Keratinocyte (primary cell): Measurements from ENCODE around the gene PHPT1. TPM values are rescaled to one million over a fixed set of nuclear protein-coding genes. Genes with fewer than 3 reads are reported as not detected.

Experiments used
- DNase-seq: peaks from one replicate; pipeline ENCODE4 v3.0.0-alpha.2; 2011; ENCODE audit warnings: low read depth, missing footprints, low spot score
- FAIRE-seq: peaks from 2 replicates; lab custom pipeline; 2011; peaks lifted over from hg19 to GRCh38; lab: Jason Lieb, UNC
- H2AFZ ChIP-seq: 2 replicates; pipeline ENCODE4 v1.6.0; 2012; ENCODE audit warnings: low read length, control low read depth, inconsistent platforms; ENCODE audit not compliant: control insufficient read depth
- H3K27ac ChIP-seq: 2 replicates; pipeline ENCODE4 v1.5.1; 2011; ENCODE audit warnings: low read length; ENCODE audit not compliant: control insufficient read depth, insufficient read depth
- H3K27me3 ChIP-seq: 3 replicates; pipeline ENCODE4 v1.6.0; 2011; ENCODE audit warnings: low read length; ENCODE audit not compliant: control insufficient read depth, insufficient read depth; ENCODE audit errors: extremely low read depth
- H3K36me3 ChIP-seq, 2 experiments: 2 replicates in 1 of 2; 3 replicates in 1 of 2; pipeline ENCODE4 v1.5.1; 2011; ENCODE audit warnings: low read length in 2 of 2, mild to moderate bottlenecking in 1 of 2; ENCODE audit not compliant: control insufficient read depth in 2 of 2, insufficient read depth in 2 of 2; ENCODE audit errors: extremely low read depth in 1 of 2
- H3K4me1 ChIP-seq: 3 replicates; pipeline ENCODE4 v1.5.1; 2011; ENCODE audit warnings: low read length; ENCODE audit not compliant: control insufficient read depth, insufficient read depth; ENCODE audit errors: extremely low read depth
- H3K4me2 ChIP-seq: 3 replicates; pipeline ENCODE4 v1.6.0; 2011; ENCODE audit warnings: low read depth, low read length; ENCODE audit not compliant: control insufficient read depth, insufficient read depth; ENCODE audit errors: extremely low read depth
- H3K4me3 ChIP-seq, 3 experiments: fragments of 200-600 bp in 1 of 3; sonication (generic) in 1 of 3; 2 replicates in 2 of 3; 3 replicates in 1 of 3; pipeline ENCODE4 v1.5.1; 2011 to 2016; ENCODE audit warnings: low read length in 3 of 3, mild to moderate bottlenecking in 3 of 3, control low read depth in 2 of 3, inconsistent platforms in 1 of 3, low read depth in 1 of 3, mixed read lengths in 1 of 3, mixed run types in 1 of 3, moderate library complexity in 1 of 3; ENCODE audit not compliant: control insufficient read depth in 2 of 3, insufficient read depth in 2 of 3; ENCODE audit errors: extremely low read depth in 1 of 3
- H3K79me2 ChIP-seq: 2 replicates; pipeline ENCODE4 v1.6.0; 2012; ENCODE audit warnings: low read length; ENCODE audit not compliant: control insufficient read depth, insufficient read depth
- H3K9ac ChIP-seq: 3 replicates; pipeline ENCODE4 v1.6.0; 2011; ENCODE audit warnings: low read length; ENCODE audit not compliant: control insufficient read depth, insufficient read depth; ENCODE audit errors: extremely low read depth
- H3K9me1 ChIP-seq: 3 replicates; pipeline ENCODE4 v1.6.0; 2011; ENCODE audit warnings: low read length; ENCODE audit not compliant: control insufficient read depth, insufficient read depth; ENCODE audit errors: extremely low read depth
- H3K9me3 ChIP-seq: 2 replicates; pipeline ENCODE4 v1.5.1; 2012; ENCODE audit warnings: low read depth, low read length; ENCODE audit not compliant: control insufficient read depth
- H4K20me1 ChIP-seq: 3 replicates; pipeline ENCODE4 v1.6.0; 2011; ENCODE audit warnings: low read length; ENCODE audit not compliant: control insufficient read depth, insufficient read depth; ENCODE audit errors: extremely low read depth
- EZH2 ChIP-seq: IDR thresholded peaks from one replicate; pipeline ENCODE4 v1.6.1; 2012; ENCODE audit warnings: inconsistent platforms, mild to moderate bottlenecking, low read length, moderate library complexity
- dilution Hi-C: fragments of 300-500 bp; cut with MboI; formaldehyde crosslinking; loops from one replicate; pipeline ENCODE4 v1.7.0; 2020; ENCODE audit warnings: low sequenced_read_pairs; ENCODE audit not compliant: extremely low pct_ligation_motif_present
- polyA plus RNA-seq, 5 experiments: library from polyadenylated mRNA; depleted of rRNA in 3 of 5; stranded (reverse) in 3 of 5; stranded (forward) in 1 of 5; unstranded in 1 of 5; fragments of >200 nt; gene quantifications; 1 replicate in 1 of 5; 2 replicates in 3 of 5; 3 replicates in 1 of 5; pipeline versions ENCODE4 v1.2.1 to v1.2.3, GENCODE V29; 2011 to 2012; ENCODE audit warnings: missing spikeins in 2 of 5, low read depth in 1 of 5, low replicate concordance in 1 of 5
- TF ChIP-seq, protein P1 (sequence below), 3 experiments: IDR thresholded peaks in 1 of 3; conservative IDR thresholded peaks in 1 of 3; optimal IDR thresholded peaks in 1 of 3; 2 replicates in 2 of 3; 3 replicates in 1 of 3; pipeline versions ENCODE3 to v1.5.1; 2011; ENCODE audit warnings: low read length in 3 of 3, mild to moderate bottlenecking in 3 of 3, moderate library complexity in 2 of 3, control low read depth in 1 of 3, inconsistent platforms in 1 of 3; ENCODE audit not compliant: insufficient read depth in 2 of 3; ENCODE audit errors: extremely low read depth in 1 of 3

PHPT1 gene
- polyA plus RNA-seq, 1 donor (not counting 4 experiments of a cell fraction or from before 2014, with no cell fraction given), result 68.8 TPM

DNA sequence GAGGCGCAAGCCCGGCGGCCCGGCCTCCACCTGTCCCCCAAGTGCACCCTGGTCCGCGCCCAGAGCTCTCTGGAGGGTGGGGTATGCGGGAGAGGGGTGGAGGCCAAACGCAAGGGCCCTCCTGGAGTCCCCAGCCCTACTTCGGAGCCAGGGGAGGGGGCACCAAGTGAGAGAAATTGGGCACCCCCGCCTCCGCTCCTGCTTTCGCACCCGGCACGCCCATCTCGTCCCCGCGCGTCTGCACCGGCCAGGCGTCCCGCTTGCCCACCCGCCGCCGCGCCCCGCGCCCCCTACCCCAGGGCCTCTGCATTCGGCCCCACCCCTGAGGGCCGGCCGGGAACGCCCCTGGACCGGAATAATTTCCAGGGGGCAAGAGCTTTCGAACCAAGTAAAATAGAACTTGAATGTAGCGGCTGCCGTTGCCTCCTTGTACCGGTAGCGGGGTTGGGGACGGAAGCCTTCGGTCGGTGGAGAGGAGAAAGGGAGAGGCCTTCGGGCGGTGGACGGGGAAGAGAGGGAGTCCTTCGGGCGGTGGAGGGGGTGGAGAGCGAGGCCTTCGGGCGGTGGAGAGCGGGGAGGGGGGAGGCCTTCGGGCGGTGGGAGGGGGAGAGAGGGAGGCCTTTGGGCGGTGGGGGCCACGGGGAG lies 694 bp upstream of the PHPT1 start:
- Histone ChIP-seq H3K9me3 (no peaks in the 10 kb centered on the region), H3K27ac (peak overlapping the region; percentile 88), H3K79me2 (peaks cover 6% of the 10 kb centered on the region), H4K20me1 (peaks cover 6% of the 10 kb centered on the region), H3K4me2 (peak overlapping the region; percentile 88), H3K4me1 (peaks cover 9% of the 10 kb centered on the region), H3K9ac (peak overlapping the region; percentile 88), H3K27me3 (peaks cover 43% of the 10 kb centered on the region), H2AFZ (peak overlapping the region; percentile 46), H3K36me3 (peaks cover 3 to 17% of the 10 kb centered on the region in 2 experiments), H3K9me1 (no peaks in the 10 kb centered on the region), H3K4me3 (peak overlapping the region; percentile 74 to 93 (median 89))
- no peak for FAIRE-seq
- dilution Hi-C loops, result no loop called here
- no peak for DNase-seq
- no peak for TF ChIP-seq EZH2
- TF ChIP-seq, protein P1, sequence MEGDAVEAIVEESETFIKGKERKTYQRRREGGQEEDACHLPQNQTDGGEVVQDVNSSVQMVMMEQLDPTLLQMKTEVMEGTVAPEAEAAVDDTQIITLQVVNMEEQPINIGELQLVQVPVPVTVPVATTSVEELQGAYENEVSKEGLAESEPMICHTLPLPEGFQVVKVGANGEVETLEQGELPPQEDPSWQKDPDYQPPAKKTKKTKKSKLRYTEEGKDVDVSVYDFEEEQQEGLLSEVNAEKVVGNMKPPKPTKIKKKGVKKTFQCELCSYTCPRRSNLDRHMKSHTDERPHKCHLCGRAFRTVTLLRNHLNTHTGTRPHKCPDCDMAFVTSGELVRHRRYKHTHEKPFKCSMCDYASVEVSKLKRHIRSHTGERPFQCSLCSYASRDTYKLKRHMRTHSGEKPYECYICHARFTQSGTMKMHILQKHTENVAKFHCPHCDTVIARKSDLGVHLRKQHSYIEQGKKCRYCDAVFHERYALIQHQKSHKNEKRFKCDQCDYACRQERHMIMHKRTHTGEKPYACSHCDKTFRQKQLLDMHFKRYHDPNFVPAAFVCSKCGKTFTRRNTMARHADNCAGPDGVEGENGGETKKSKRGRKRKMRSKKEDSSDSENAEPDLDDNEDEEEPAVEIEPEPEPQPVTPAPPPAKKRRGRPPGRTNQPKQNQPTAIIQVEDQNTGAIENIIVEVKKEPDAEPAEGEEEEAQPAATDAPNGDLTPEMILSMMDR (optimal IDR thresholded peaks at IDR 0.05 in 1 of 3, IDR thresholded peaks at IDR 0.05 in 1 of 3, conservative IDR thresholded peaks at IDR 0.05 in 1 of 3; ENCODE audit: extremely low read depth in 1 of 3, insufficient read depth in 2 of 3, low read length in 3 of 3), result no peak

DNA sequence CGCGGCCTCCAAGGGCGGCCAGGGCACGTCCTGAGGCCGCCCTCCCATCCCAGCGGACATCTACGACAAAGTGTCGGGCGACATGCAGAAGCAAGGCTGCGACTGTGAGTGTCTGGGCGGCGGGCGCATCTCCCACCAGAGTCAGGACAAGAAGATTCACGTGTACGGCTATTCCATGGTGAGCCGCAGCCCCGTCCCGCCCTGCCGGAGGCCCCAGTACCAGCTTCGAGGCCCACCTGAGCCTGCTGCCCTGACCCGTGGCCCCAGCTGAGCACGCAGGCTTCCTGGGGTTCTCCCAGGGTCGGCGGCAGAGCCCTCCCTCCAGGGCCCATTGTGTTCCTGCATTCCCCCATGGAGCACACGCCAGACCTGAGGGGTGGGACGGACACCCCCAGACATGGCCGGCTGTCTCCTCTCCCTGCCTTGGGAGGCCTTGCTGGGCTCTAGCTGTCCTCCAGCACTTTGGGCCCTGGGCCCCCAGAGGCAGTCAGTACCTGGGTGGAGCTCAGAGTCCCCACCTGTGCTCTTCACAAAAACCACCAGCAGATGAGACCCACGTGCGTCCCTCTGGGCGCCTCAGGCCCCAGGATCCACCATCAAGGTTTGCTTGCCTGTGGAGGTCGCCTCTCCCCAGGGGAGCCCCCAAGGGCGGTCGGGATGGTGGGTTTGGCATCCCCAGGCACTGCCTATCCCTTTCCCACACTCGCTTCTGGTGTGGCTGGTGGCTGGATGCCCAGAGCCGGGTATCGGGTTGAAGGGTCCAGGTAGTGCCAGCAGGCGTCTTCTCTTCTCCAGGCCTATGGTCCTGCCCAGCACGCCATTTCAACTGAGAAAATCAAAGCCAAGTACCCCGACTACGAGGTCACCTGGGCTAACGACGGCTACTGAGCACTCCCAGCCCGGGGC lies 1.0 kb downstream of the PHPT1 start:
- peak overlapping the region; percentile 88 for H3K9ac ChIP-seq
- no peak overlapping the region for H3K27ac ChIP-seq
- FAIRE-seq (no peak), DNase-seq (no peak)
- H4K20me1 ChIP-seq, result peaks cover 6% of the 10 kb centered on the region
- dilution Hi-C loops, result no loop called here
- H3K36me3 ChIP-seq, result peaks cover 3 to 17% of the 10 kb centered on the region in 2 experiments
- TF ChIP-seq, protein P1 (optimal IDR thresholded peaks at IDR 0.05 in 1 of 3, IDR thresholded peaks at IDR 0.05 in 1 of 3, conservative IDR thresholded peaks at IDR 0.05 in 1 of 3; ENCODE audit: extremely low read depth in 1 of 3, insufficient read depth in 2 of 3, low read length in 3 of 3), result no peak
- no peak for TF ChIP-seq EZH2
- no peaks in the 10 kb centered on the region for H3K9me3 ChIP-seq
- H3K4me1 ChIP-seq, result peaks cover 9% of the 10 kb centered on the region
- no peak overlapping the region for H2AFZ ChIP-seq
- H3K4me2 ChIP-seq, result peak overlapping the region; percentile 91
- H3K79me2 ChIP-seq, result peaks cover 6% of the 10 kb centered on the region
- H3K4me3 ChIP-seq, result peak overlapping the region; percentile 74 to 93 (median 84)
- peaks cover 31% of the 10 kb centered on the region for H3K27me3 ChIP-seq
- no peaks in the 10 kb centered on the region for H3K9me1 ChIP-seq
